Iris pigment epithelial cell (primary cell): ENCODE measurements around the gene PHTF1.
"Not testable (repeated sequence)": the region's sequence is repeated elsewhere in the genome, so short reads cannot be mapped to it uniquely, and the experiment has no call there.

Experiments
- DNase-seq: peaks from one replicate; pipeline ENCODE4 v3.0.0-alpha.2; 2011; ENCODE audit warnings: low read depth

PHTF1 gene

DNA sequence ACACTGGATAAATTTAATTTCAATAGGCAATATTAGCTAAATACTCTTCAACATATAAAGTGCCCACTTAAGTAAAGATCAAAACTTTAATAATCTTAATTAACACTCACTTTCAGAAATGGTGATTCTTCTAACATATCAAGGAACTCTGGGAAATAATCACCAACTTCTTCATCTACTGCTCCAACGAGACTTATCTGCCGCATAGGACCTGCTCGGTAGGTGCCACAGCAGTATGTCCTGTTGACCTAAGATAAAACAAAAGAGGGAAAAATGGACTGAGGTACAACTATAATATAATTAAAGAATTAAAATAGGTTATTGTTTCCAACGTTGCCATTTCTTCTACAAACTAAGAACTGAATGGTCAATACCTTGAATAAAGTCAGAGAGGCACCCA is 18.3 kb upstream of the PHTF1 start:
- DNase-seq = no peak

DNA sequence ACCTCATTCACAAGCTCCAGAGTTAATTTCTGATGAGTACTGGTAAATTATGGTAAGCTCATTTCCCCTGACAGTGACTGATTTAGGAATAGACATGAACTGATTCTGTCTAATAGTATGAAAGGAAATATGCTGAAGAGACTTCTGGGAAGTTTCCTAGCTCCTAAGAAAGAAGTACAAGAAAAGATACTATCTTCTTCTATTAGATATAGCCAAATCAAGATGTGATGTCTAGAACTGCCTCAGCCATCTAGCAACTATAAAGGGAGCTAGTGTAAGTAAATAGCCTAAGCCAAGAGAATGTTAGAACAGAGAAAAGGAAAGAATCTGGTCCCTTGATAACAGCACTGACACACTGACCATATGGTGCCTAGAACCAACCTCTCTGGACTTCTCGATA is 10.7 kb upstream of the PHTF1 start:
- DNase-seq = no peak

DNA sequence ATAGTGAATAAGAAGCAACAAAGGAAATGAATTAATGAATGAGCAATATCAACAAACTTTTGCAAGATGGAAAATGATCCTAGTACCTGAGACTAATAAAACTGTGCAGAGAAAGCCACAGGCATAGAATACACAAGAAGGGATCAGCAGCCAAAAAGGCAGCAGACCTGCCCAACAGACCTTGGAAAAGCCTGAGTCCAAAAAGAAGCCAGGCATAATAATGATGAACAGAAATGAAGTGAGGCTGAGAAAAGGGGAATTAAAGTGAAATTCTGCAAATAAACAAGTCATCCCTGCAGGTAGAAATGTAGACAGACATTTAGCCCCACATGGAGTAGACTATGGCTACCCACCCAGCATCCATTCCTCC is 10.3 kb upstream of the PHTF1 start:
- DNase-seq = no peak

DNA sequence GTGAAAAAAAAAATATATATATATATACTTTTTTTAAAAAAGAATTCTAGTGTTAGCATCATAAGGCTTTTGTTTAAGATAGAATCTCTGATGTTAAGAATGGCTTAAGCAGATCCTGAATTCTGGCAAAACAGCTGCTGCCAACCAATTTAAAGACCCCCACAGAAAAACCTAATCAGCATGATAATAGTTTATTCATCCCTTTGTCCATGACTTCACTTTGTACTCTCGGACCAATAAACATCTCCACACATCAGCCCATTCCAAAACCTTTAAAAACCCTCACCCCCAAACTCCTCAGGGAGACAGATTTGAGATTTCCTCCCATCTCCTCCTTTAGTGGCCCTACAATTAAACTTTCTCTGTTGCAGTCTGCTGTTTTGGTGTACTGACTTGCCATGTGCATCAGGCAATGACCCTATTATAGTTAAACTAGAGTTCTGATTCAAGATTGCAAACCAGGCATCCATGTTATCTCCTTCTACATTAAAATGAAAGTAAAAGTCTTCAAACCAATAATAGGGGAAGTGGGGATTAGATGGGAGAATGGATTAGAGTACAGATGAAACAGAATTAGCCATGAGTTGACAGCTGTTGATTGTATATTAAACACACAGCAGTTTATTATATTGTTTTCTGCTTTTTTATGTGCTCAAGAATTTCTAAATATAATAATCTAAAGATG is 9.8 kb upstream of the PHTF1 start:
- DNase-seq = no peak

DNA sequence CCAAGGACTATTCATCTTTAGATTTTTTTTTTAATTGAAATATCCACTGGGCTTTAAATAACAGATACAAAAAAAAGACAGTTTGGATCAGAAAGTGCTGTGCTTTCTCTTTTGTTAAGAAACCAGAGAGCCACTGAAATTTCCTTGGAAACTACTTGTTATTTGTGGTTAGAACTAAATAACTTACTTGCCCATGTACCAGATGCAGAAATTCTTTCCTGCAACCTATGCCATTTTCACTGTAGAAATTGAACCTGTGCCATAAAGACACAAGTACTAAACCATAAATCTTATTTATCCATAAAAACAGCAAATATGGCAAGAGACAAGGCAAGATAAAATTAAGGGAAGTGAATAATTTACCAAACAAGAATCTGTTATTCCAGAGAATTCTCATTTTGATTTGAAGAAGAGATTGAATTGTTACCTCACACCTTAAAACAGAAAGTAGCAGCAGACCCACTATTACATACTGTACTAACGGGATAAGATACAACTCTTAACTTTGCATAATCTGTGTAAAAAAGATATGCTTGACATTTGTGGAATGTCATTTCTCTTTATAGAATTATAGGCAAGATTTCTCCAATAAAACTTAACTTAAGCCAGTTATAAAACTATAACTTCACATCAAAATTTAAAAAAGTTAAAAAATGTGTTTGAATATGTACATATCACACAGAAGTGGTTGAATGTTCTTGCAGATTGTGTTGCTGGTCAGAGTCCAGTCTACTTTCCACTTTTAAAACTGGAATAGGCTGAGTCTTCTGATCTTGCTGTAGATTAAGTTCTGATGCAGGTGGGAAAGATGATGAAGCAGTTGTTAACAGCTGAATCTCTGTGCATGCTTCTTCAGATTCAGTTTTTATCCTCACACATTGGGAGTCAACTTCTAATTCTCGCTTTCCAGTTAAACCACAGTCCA is 6.3 kb upstream of the PHTF1 start:
- peak; percentile 51 for DNase-seq

DNA sequence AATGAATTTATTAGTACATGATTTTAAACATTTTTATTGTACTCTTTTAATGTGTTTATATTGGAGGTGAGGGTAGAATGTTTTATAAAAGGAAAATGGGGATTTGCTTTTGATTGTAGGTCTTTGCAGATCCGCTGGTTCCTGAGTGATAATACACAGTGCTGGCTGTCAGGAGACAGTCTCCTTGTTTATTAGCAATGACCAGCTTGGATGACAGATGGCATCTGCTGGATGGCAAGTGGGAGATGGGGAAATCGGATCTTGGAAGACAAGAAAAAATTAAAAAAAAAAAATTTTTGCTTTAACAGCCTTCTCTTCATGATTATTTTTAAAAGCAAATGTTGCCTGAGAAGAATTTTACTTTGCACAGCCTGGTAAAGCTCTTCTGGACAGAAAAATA is 4.4 kb upstream of the PHTF1 start:
- DNase-seq = no peak

DNA sequence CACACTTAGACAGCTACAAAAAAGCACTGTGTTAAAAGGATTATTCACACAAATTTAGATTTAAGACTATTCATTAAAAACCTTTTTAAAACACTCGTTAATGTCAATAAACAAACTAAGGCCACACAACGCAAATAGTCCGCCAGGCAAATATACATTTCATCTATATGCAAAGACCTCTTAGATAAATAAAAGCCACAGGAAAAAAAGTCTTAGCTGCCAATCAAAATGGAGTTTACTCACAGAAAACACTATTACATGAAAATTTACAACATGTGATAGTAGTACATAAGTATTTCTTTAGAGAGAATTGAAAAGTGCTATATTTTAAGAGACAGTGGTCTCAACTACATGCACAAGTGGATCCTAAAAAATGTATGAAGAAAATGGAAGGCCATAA is 2.7 kb upstream of the PHTF1 start:
- DNase-seq = no peak

DNA sequence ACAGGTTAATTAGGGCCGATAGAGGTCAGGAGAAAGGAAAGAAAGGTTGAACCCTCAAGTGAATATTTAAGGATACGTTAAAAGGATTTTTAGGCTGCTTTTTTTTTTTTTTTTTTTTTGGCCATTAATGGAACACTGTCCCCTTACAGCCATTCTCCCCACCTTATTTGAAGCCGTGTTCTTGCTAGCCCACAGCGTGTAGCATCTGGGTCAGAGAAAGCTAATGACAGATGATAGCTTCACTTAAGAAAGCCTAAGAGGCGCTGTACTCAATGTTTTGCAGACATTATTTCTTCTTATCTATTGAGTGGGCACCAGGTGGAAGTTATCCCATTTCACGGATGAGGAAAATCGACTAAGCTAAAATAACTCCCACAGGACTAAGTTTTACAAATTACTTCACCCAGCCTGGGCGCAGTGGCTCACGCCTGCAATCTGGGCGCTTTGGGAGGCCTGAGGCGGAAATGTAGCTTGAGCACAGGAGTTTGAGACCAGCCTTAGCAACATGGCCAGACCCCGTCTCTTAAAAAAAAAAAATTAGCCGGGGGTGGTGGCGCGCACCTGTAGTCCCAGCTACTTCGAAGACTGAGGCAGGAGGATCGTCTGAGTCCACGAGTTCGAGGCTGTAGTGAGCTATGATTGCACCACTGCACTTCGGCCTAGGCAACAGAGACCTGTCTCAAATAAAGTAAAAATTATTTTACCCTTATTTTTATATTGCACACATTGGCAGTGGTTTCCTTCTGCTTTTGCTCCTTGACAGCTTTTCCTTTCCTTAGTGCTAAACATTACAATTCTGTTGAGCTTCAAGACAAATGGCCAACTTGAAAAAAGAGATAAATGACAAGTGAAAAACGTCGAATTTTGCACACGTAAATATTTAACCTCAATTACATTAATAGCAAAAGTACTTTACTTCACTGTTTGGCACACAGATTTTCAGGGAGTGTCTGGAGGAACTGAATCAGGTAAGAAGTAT is 1.1 kb upstream of the PHTF1 start:
- DNase-seq = no peak

DNA sequence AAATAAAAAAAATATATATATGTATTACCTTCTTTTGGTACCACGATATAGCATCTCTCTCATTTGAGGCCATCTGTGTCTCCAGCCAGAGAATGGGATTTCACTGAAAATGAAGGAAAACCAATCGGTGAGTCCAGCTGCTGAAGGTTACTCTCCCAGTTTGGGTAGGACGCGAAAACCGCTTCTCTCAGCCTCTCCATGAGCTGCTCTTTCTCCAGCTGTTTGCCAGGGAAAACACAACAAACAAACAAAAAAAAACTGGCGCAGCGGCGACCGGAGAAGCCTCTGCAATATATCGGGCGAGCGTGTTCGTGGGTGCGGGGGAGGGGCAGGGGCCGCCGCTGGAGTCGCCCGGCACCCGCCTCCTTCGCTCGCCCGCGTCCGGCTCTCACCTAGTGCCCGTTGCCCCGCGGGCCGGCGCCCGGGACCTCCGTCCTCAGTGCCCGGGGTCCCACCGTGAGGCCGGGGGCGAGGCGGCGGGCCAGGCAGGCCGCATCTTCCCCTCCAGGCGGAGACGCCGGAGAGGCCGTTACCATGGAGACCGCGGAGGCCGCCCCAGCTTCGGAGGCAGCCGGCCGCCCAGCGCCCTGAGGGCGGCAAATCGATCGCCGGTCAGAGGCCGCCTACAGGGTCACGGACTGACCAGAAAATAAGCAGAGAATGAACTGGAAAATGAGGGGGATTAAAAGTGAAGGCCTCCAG is 504 bp downstream of the PHTF1 start:
- DNase-seq = peak; percentile 40

DNA sequence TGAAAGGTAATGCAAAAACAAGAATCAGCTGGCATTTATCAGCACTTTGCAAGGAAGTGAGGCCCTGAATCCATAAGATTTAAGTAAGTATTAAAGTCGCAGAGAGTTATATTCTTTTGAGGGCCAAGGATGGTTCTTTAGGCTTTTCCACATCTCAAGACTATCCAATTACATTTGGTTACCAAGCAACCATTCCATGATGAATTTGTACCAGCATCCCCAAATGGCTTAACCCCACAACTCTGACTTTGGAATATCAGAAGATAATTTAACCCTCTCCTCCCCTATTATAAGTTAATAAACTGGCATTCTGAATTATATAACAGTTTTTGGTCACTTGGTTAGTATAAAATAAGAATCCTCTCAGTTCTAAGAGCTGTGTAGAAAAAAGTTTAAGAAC is 2.8 kb downstream of the PHTF1 start:
- DNase-seq = no peak

DNA sequence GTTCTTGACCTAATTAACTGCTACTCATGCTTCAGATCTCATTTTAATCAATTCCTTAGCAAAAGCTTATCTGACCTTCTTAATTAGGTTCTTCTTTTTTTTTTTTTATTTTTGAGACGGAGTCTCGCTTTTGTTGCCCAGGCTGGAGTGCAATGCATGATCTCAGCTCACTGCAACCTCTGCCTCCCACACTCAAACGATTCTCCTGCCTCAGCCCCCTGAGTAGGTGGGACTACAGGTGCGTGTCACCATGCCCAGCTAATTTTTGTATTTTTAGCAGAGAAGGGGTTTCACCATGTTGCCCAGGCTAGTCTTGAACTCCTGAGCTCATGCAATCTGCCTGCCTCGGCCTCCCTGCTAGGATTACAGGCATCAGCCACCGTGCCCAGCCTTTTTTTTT is 6.0 kb downstream of the PHTF1 start:
- DNase-seq = not testable (repeated sequence)

DNA sequence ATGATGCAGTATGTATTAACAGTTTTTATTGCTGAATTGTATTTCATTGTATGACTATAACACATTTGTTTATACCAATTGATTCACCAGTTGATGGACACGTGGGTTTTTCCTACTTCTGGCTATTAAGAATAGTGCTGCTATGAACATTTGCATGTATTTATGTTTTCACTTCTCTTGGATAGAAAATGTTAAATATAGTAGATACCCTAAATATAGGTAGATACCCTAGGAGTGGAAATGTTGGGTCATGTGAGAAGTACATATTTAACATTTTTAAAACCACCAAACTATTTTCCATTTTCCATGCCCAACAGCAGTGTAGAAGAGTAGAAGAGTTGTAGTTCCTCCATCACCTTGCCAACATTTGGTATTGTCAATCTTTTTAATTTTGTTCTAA is 7.8 kb downstream of the PHTF1 start:
- DNase-seq = no peak

DNA sequence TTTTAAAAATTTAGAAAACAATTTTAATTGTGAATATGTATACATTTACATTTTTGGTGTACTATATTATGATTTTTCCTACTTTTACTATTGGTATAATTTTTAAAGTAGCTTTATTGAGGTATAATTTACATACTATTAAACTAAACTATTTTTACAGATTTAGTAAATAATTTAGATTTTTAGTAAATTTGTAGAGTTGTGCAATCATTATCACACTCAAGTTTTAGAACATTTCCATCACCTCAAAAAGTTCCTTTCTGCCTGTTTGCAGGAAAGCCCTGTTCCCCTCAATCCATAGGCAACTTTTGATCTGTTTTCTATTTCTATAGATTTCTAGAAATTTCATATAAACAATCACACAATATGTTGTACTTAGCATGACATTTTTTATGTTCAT is 8.2 kb downstream of the PHTF1 start:
- no peak for DNase-seq

DNA sequence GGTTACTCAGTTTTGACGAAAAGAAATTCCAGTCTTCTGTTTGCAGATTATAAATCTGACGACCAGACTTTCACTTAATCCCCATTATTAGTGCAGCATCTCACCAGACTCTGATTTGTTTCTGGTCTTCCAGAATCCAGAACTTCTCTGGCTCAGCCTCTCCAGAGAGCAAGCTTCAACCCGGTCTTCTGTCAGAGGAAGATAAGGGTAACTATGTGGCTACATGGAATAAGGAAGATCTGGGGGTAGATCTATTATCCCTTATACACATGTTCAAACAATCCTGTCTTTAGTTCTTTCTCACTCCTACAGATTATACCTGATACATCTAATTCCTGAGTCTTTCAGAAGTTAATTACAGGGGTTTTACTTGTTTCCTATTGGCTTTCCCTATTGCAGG is 9.9 kb downstream of the PHTF1 start:
- DNase-seq = no peak

DNA sequence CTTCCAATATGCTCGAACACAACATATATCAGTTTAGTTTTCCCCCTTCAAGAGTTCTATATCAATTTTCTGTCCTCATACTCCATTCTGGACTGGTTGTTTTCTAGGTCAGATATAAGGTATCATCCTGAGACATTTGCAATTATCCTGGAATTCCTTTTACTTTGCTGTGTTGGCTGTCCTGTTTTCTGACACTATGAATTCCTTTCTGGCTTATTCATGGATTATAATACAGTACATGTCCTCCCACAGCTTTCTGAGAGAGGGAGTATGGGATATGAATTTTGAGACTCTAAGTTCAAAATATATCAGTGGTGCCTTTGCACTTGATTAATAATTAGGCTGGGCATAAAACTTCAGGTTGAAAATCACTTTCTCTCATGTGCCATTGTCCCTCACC is 11.9 kb downstream of the PHTF1 start:
- DNase-seq = peak; percentile 45

DNA sequence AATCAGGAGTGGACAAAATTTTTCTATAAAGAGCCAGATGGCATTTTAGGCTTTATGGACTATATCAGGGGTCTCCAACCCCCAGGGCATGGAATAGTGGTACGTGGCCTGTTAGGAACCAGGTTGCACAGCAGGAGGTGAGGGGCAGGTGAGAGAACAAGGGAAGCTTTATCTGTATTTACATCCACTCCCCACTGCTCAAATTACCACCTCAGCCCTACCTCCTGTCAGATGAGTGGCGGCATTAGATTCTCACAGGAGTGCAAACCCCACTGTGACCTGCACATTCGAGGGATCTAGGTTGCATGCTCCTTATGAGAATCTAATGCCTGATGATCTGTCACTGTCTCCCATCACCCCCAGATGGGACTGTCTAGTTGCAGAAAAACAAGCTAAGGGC is 13.9 kb downstream of the PHTF1 start:
- DNase-seq = no peak

DNA sequence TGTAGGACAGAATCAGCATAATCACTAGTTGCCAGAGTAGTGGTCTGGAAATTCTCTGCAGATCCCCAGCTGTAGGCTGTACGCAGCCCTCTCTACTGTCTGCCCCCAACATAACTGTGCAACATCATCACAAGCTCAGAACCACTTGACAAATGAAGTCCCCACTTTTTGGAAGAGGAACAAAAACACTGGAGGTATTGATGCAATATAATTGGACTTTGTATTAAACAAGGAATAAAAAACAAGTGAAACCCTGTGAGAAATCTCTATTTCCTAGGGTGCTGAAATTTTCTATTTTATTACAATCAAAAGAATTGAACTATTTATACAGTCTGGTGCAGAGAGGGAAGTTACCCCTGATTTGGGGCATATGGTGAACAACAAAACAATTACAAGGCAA is 15.2 kb downstream of the PHTF1 start:
- DNase-seq = no peak

DNA sequence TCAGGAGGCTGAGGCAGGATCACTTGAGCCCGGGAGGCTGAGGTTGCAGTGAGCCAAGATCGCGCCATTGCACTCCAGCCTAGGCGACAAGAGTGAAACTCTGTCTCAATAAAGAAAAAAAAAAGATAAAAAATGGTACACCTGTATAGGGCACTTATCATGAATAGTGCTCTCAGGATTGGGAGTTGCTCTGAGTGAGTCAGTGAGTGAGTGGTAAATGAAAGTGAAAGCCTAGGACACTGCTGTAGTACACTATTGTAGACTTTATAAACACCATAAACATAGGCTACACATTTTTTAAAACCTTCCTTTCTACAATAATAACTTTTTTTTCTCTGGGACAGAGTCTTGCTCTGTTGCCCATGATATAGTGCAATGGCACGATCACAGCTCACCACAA is 16.8 kb downstream of the PHTF1 start:
- peak; percentile 37 for DNase-seq

DNA sequence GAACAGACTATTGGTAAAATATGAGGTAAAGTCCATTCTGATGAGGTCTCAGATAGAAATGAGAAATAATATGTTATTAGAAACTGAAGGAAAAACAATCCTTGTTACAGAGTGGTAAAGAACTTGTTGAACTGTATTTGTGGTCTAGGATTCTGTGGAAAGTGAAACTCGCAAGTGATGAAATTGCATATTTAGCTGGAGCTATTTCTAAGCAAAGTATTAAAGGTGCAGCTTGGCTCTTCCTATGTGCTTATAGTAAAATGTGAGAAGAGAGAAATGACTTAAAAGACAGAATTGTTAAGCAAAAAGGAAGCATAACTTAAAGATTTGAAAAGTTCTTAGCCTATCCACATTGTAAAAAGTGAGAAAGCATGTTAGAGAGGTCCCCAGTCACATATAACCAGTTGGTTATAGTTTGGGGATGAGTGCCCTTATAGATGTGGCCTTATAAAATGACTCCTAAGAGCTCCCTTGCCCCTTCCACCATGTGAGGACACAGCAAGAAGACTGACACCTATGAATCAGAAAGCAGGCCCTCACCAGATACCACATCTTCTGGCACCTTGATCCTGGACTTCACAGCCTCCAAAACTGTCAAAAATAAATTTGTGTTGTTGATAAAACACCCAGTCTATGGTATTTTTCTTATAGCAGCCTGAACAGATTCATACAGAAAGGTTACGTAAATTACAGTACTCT is 24.8 kb downstream of the PHTF1 start:
- no peak for DNase-seq

DNA sequence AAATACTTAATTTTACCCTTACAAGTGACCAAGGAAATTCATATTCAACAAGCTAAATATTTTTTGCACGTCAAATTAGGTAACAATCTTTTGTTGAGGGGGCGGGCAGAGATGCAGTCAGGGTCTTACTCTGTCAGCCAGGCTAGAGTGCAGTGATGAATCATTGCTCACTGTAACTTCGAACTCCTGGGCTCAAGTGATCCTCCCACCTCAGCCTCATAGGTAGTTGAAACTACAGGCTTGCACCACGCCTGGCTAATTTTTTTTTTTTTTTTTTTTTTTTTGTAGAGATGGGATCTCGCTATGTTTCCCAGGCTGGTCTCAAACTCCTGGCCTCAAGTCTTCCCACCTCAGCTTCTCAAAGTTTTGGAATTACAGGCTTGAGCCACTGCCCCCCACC is 26.5 kb downstream of the PHTF1 start:
- DNase-seq = no peak

DNA sequence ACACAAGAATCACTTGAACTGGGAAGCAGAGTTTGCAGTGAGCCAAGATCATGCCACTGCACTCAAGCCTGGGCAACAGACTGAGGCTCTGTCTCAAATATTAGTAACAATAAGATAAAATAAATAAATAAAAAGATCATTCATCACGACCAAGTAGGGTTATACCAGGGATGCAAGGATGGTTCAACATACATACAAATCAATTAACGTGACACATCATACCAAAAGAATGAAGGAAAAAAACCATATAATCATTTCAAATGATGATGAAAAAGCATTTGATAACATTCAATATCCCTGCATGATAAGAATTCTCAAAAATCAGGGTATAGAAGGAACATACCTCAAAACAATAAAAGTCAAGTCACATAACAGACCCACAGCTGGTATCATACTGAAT is 38.3 kb downstream of the PHTF1 start:
- no peak for DNase-seq
